NCI-H1048 (cell line): ENCODE results near the gene SLC13A2.

Experiments used
- DNase-seq: peaks from one replicate; lab custom pipeline; 2025; lab: John Stamatoyannopoulos, UW

The SLC13A2 gene

DNA sequence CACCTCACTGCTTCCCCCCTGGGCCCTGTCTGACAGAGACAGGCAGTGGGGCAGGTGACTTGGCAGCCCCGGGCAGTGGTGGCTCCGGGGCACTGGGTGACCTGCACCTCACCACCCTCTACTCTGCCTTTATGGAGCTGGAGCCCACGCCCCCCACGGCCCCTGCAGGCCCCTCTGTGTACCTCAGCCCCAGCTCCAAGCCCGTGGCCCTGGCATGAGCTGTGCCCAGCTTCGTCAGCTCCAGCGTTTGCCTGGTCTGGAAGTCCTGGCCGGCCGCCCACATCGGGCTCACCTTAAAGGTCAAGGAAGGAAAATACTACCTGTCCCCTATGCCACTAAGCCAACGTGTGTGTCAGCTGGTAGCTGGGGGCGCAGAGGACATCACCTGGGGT is 63.8 kb downstream of the SLC13A2 start:
- DNase-seq: no peak

DNA sequence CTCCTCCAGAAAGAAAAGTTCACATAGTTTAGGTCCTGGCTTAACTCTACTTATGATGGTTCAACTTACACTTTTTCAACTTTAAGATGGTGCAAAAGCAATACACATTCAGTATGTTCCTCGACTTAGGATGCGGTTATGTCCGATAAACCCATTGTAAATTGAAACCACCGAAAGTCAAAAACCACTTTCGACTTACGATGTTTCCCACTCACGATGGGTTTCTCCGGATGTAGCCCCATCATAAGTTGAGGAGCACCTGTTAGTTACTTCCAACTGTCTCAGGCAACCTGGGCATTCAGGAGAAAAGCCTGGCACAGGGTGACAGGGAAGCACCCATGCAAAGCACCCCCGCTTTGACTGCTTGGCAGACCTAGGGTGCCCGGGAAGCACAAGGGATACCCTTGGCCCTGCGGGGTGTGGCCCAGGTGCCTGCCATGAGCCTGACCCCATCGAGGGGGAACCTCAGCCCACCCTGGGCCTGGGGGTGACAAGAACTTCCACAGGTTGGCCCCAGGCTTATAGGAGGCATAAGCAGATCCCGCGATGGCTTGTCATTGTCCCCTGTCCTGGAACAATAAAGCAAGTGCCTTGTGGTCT is 65.0 kb downstream of the SLC13A2 start:
- no peak for DNase-seq

GRCh38 chr17:28540231-28540630 is 66.8 kb downstream of the SLC13A2 start:
- DNase-seq: no peak

- DNase-seq: no peak
Observed at GRCh38 chr17:28541439-28541838, 68.0 kb downstream of the SLC13A2 start.

GRCh38 chr17:28544402-28545140 is 71.1 kb downstream of the SLC13A2 start:
- DNase-seq: no peak

GRCh38 chr17:28545141-28545503 is 71.7 kb downstream of the SLC13A2 start:
- DNase-seq: no peak

DNA sequence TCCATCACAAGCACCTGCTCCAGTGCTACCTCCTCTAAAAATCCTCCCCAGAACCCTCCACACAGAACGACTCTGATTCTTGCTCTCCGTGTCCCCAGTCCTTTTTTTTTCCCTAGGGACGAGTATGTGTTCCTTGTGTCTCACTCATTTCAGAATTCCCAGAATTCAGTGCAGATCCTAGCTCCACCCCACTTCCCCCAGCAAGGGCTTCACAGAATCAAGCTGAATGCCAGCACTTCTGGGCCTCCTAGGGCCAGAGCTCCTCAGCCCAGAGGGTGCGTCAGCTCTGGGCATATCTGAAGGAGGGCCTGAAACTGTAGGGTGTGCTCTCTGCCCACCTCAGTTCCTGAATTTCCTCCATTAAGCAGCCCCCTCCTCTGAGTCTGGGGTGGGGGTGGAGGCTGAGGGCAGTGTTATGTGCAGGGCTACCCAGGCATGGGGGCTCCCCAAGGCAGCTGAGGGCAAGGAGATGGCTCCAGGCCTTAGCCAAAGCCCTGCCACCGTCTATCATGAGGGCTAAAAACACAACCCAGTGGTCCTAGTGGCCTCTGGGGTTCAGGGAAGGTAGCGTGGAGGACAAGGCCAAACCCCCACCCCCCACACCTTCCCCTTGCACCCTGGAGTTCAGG is 72.5 kb downstream of the SLC13A2 start:
- no peak for DNase-seq

GRCh38 chr17:28547096-28547622 is 73.7 kb downstream of the SLC13A2 start:
- DNase-seq: no peak
